Measurements from ENCODE around the gene NODAL.

DNA sequence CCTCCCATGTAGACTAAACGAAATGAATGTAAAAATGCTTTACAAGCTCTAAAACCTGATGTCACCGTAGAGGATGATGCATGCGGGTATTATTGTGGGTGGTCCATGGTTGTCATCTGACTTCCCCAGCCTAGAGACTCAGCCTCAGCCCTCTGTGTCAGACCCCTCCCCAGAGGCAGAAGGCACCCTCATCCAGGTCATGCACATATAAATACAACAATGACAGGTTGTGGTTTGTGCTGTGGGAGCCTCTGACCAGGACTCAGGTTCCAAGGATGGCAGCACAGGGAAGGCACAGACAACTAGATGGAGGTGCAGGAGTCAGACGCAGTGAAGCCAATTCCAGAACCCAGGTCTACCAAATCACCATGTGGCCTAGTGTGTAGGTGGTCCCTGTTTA is 3.3 kb upstream of the NODAL start:
- TF ChIP-seq, protein P1, sequence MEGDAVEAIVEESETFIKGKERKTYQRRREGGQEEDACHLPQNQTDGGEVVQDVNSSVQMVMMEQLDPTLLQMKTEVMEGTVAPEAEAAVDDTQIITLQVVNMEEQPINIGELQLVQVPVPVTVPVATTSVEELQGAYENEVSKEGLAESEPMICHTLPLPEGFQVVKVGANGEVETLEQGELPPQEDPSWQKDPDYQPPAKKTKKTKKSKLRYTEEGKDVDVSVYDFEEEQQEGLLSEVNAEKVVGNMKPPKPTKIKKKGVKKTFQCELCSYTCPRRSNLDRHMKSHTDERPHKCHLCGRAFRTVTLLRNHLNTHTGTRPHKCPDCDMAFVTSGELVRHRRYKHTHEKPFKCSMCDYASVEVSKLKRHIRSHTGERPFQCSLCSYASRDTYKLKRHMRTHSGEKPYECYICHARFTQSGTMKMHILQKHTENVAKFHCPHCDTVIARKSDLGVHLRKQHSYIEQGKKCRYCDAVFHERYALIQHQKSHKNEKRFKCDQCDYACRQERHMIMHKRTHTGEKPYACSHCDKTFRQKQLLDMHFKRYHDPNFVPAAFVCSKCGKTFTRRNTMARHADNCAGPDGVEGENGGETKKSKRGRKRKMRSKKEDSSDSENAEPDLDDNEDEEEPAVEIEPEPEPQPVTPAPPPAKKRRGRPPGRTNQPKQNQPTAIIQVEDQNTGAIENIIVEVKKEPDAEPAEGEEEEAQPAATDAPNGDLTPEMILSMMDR (IDR thresholded peaks at IDR 0.05; ENCODE audit: insufficient read depth, low read length, poor library complexity, severe bottlenecking) = no peak
- TF ChIP-seq EZH2phosphoT487 (conservative IDR thresholded peaks at IDR 0.05; ENCODE audit: low read length) = no peak

Measured in SU-DHL-6 (cell line).